HS-5 (cell line): Measurements from ENCODE around the gene ZNF680.
"Not testable (repeated sequence)": the region's sequence is repeated elsewhere in the genome, so short reads cannot be mapped to it uniquely, and the experiment has no call there.

ENCODE experiments used
- DNase-seq: peaks from one replicate; pipeline ENCODE4 v3.0.0-alpha.2; 2012; ENCODE audit warnings: low read depth

ZNF680 gene

GRCh38 chr7:64562626-64563278, at the start of gene ZNF680:
Gene ZNF680, minus strand, starts transcription at chr7:64563071. Its CDS starts 117 bp downstream, at chr7:64562954.
- peak; percentile 80 for DNase-seq

- DNase-seq: no peak
Measured at GRCh38 chr7:64612452-64612851, 49.6 kb upstream of the ZNF680 start.

- DNase-seq: no peak
Measured at GRCh38 chr7:64611717-64612116, 48.8 kb upstream of the ZNF680 start.

GRCh38 chr7:64610997-64611396, 48.1 kb upstream of the ZNF680 start:
- no peak for DNase-seq

GRCh38 chr7:64608116-64608910, 45.4 kb upstream of the ZNF680 start:
- DNase-seq: no peak

GRCh38 chr7:64606385-64606784, 43.5 kb upstream of the ZNF680 start:
- DNase-seq: no peak

- no peak for DNase-seq
Measured at GRCh38 chr7:64603271-64603670, 40.4 kb upstream of the ZNF680 start.

- DNase-seq: no peak
Measured at GRCh38 chr7:64602518-64602917, 39.6 kb upstream of the ZNF680 start.

GRCh38 chr7:64602086-64602485, 39.2 kb upstream of the ZNF680 start:
- no peak for DNase-seq

- DNase-seq: no peak
Measured at GRCh38 chr7:64599359-64599758, 36.5 kb upstream of the ZNF680 start.

- DNase-seq: no peak
Measured at GRCh38 chr7:64590971-64591370, 28.1 kb upstream of the ZNF680 start.

GRCh38 chr7:64581926-64582894, 19.3 kb upstream of the ZNF680 start:
- no peak for DNase-seq

GRCh38 chr7:64581391-64581790, 18.5 kb upstream of the ZNF680 start:
- DNase-seq: no peak

GRCh38 chr7:64574540-64575099, 11.7 kb upstream of the ZNF680 start:
- DNase-seq: no peak

- not testable (repeated sequence) for DNase-seq
Measured at GRCh38 chr7:64570284-64570605, 7.4 kb upstream of the ZNF680 start.

GRCh38 chr7:64569372-64570283, 6.8 kb upstream of the ZNF680 start:
- not testable (repeated sequence) for DNase-seq

- DNase-seq: peak; percentile 0
Measured at GRCh38 chr7:64562256-64562625, 630 bp downstream of the ZNF680 start.

GRCh38 chr7:64559206-64559605, 3.7 kb downstream of the ZNF680 start:
- DNase-seq: no peak

GRCh38 chr7:64558781-64559180, 4.1 kb downstream of the ZNF680 start:
- no peak for DNase-seq

- DNase-seq: no peak
Measured at GRCh38 chr7:64558323-64558705, 4.6 kb downstream of the ZNF680 start.
